WERI-Rb-1 (cell line): ENCODE results near the gene TUBB4B.
A peak's percentile ranks its signal among the peaks of the same experiment; 100 is the strongest.

Experiments
- DNase-seq: peaks from one replicate; pipeline ENCODE4 v3.0.0-alpha.2; 2020
- H3K27ac ChIP-seq: fragments of 250-450 bp; sonication (Bioruptor Pico); 2 replicates; pipeline ENCODE4 v1.5.1; 2020; ENCODE audit warnings: mild to moderate bottlenecking, moderate library complexity
- H3K27me3 ChIP-seq: fragments of 250-450 bp; sonication (Bioruptor Pico); 2 replicates; pipeline ENCODE4 v1.5.1; 2021; ENCODE audit warnings: mild to moderate bottlenecking, low read depth, moderate library complexity; ENCODE audit not compliant: insufficient read depth, severe bottlenecking
- H3K36me3 ChIP-seq: fragments of 250-450 bp; sonication (Bioruptor Pico); 2 replicates; pipeline ENCODE4 v1.5.1; 2020; ENCODE audit warnings: mild to moderate bottlenecking, moderate library complexity
- H3K4me3 ChIP-seq: 2 replicates; pipeline ENCODE4 v1.5.1; 2011; ENCODE audit warnings: low read depth, mild to moderate bottlenecking, control low read depth, low read length
- H3K9me3 ChIP-seq: fragments of 250-450 bp; sonication (Bioruptor Pico); 2 replicates; pipeline ENCODE4 v1.5.1; 2021; ENCODE audit warnings: mild to moderate bottlenecking, moderate library complexity; ENCODE audit not compliant: severe bottlenecking
- CTCF ChIP-seq: IDR thresholded peaks from 2 replicates; pipeline ENCODE4 v1.5.1; 2011; ENCODE audit warnings: low read depth, mild to moderate bottlenecking, control low read depth, inconsistent platforms, low read length

TUBB4B gene

DNA sequence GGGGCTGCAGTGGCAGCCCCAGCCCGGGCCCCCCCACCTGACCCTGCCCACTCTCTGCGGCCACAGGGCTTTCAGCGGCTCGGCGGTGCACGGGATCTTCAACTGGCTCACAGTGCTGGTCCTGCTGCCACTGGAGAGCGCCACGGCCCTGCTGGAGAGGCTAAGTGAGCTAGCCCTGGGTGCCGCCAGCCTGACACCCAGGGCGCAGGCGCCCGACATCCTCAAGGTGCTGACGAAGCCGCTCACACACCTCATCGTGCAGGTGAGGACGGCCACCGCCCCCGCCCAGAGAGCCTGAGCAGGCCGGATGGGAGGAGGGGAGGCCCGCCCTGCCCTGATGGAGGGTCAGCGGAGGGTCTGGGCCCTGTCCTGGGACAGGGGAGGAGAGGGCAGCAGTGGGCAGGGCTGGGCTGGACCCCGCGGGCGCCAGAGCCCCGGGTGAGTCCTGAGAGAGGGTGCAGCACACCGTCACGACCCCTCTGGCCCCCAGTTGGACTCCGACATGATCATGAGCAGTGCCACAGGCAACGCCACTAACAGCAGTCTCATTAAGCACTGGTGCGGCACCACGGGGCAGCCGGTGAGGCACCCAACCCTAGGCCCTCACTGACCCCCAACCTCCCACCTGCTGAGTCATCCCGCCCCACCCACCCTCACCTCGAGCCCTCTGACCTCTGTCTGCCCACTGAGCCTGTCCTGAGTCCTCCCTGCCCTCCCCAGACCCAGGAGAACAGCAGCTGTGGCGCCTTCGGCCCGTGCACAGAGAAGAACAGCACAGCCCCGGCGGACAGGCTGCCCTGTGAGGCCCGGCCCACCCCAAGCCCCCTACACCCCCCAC, 7.7 kb upstream of the TUBB4B start:
- no peak for DNase-seq
- no peak overlapping the region for H3K4me3 ChIP-seq
- H3K27ac ChIP-seq = no peak overlapping the region
- no peak for TF ChIP-seq CTCF
- no peaks in the 10 kb centered on the region for H3K36me3 ChIP-seq
- no peaks in the 10 kb centered on the region for H3K27me3 ChIP-seq
- no peaks in the 10 kb centered on the region for H3K9me3 ChIP-seq

GRCh38 chr9:137234055-137234697, 6.9 kb upstream of the TUBB4B start:
- DNase-seq = no peak
- Histone ChIP-seq H3K27me3 (no peaks in the 10 kb centered on the region), H3K4me3 (no peak overlapping the region), H3K27ac (no peak overlapping the region), H3K36me3 (no peaks in the 10 kb centered on the region), H3K9me3 (no peaks in the 10 kb centered on the region)
- no peak for TF ChIP-seq CTCF

GRCh38 chr9:137234758-137235423, 6.2 kb upstream of the TUBB4B start:
- no peaks in the 10 kb centered on the region for H3K27me3 ChIP-seq
- no peak overlapping the region for H3K4me3 ChIP-seq
- DNase-seq = no peak
- no peaks in the 10 kb centered on the region for H3K36me3 ChIP-seq
- TF ChIP-seq CTCF = no peak
- no peak overlapping the region for H3K27ac ChIP-seq
- no peaks in the 10 kb centered on the region for H3K9me3 ChIP-seq

- Histone ChIP-seq H3K9me3 (no peaks in the 10 kb centered on the region), H3K27ac (no peak overlapping the region), H3K36me3 (no peaks in the 10 kb centered on the region), H3K27me3 (no peaks in the 10 kb centered on the region), H3K4me3 (peak overlapping the region; percentile 32; the same call in 1 of the 2 replicates)
- peak; percentile 0; the same call in 1 of the 2 replicates for TF ChIP-seq CTCF
- DNase-seq = no peak
These were observed 5.5 kb upstream of the TUBB4B start for GRCh38 chr9:137235424-137236237.

GRCh38 chr9:137236238-137236935, 4.7 kb upstream of the TUBB4B start:
- H3K36me3 ChIP-seq = no peaks in the 10 kb centered on the region
- H3K27me3 ChIP-seq = no peaks in the 10 kb centered on the region
- H3K9me3 ChIP-seq = no peaks in the 10 kb centered on the region
- H3K4me3 ChIP-seq = peak overlapping the region; percentile 32
- peak; percentile 83 for DNase-seq
- TF ChIP-seq CTCF = peak; percentile 76
- H3K27ac ChIP-seq = peak overlapping the region; percentile 56
